Measurements from ENCODE around the gene CREBBP. TPM values are rescaled to one million over a fixed set of nuclear protein-coding genes. Genes with fewer than 3 reads are reported as not detected.

Gene CREBBP
- total and polyA plus RNA-seq, 9 of the 15 experiments (the other 6 are each of a cell fraction or from before 2014, with no cell fraction given), result 0.70 to 24.8 (median 5.6) TPM

GRCh38 chr16:3736116-3736515, 144.4 kb downstream of the CREBBP start:
- Histone ChIP-seq H3K27ac (ENCODE audit: extremely low read depth, low read depth, low read length) (no peak overlapping the region), H4K20me1 (replicated peaks; ENCODE audit: control insufficient read depth, insufficient read depth, low read length) (no peaks in the 10 kb centered on the region), H3K4me1 (replicated peaks in 1 of 2; ENCODE audit: control insufficient read depth in 2 of 2, insufficient read depth in 2 of 2, low read length in 2 of 2) (peaks cover 0 to 6% of the 10 kb centered on the region in 2 experiments; a peak in 1 of 5 replicates), H3K79me2 (ENCODE audit: control insufficient read depth, insufficient read depth, low read length) (no peaks in the 10 kb centered on the region), H3K9me1 (ENCODE audit: control insufficient read depth, insufficient read depth, low read length) (peaks cover 3% of the 10 kb centered on the region), H3K9ac (ENCODE audit: insufficient read depth in 1 of 2, low read depth in 2 of 2, low read length in 2 of 2) (no peak overlapping the region), H3K27me3 (ENCODE audit: control insufficient read depth in 2 of 2, insufficient read depth in 2 of 2, low read length in 2 of 2) (no peaks in the 10 kb centered on the region), H3K9me3 (replicated peaks; ENCODE audit: control insufficient read depth, insufficient read depth, low read depth, low read length) (no peaks in the 10 kb centered on the region), H2AFZ (ENCODE audit: low read depth, low read length) (no peak overlapping the region), H3K4me2 (ENCODE audit: insufficient read depth, low read length) (no peak overlapping the region), H3K36me3 (ENCODE audit: control insufficient read depth, insufficient read depth, low read length) (peaks cover 75% of the 10 kb centered on the region; the same call in 2 of the 3 replicates), H3K4me3 (no peak overlapping the region)
- no peak for DNase-seq (ENCODE audit: extremely low read depth in 1 of 4, low spot score in 3 of 4)
- TF ChIP-seq GTF2E2 (tag; IDR thresholded peaks at IDR 0.05) (no peak), HDAC1 (IDR thresholded peaks at IDR 0.05) (no peak), CBFB (CRISPR knock-in tag; IDR thresholded peaks at IDR 0.05) (no peak), BMI1 (IDR thresholded peaks at IDR 0.05; ENCODE audit: low read length) (no peak), ZNF224 (CRISPR knock-in tag; IDR thresholded peaks at IDR 0.05) (no peak), ZNF707 (CRISPR knock-in tag; conservative IDR thresholded peaks at IDR 0.05) (no peak), ZNF384 (IDR thresholded peaks at IDR 0.05; ENCODE audit: low read depth, low read length) (no peak)
- intact Hi-C loops (cut with micrococcal nuclease), result no loop called here
- FAIRE-seq, result no peak
- BruUV-seq (replicated peaks), result no TSS peak
- no peak for ATAC-seq
- 95% methylated on average over 4 of the region's 6 CpGs for WGBS (ENCODE audit: insufficient coverage, low coverage, missing lambda C conversion rate)
- ChIA-PET CTCF (ENCODE audit: low intra/inter-chr PET ratio) (no interaction called here), POLR2A (no interaction called here)
- in situ Hi-C loops (cut with MboI), result no loop called here

DNA sequence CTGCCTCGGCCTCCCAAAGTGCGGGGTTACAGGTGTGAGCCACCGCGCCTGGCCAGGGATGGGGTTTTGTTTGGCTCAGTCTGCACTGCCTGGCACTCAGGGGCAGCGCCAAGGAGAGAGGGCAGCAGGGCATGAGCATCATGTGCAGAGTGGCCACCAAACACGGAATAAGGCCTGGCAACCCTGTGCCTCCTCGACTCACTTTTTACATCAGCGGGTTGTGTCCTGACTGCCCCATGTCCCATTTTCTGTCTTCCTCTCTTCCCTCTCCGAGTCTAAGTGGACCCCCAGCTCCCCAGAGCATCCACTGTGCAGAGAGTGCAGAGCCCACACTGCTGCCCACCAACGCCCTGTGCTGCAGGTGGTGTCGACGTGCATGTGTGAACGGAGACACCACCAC, 145.0 kb downstream of the CREBBP start:
- 98% methylated on average over 9 of the region's 13 CpGs for WGBS (ENCODE audit: insufficient coverage, low coverage, missing lambda C conversion rate)
- Histone ChIP-seq H3K4me2 (ENCODE audit: insufficient read depth, low read length) (no peak overlapping the region), H3K9me3 (replicated peaks; ENCODE audit: control insufficient read depth, insufficient read depth, low read depth, low read length) (no peaks in the 10 kb centered on the region), H2AFZ (ENCODE audit: low read depth, low read length) (no peak overlapping the region), H3K27me3 (ENCODE audit: control insufficient read depth in 2 of 2, insufficient read depth in 2 of 2, low read length in 2 of 2) (no peaks in the 10 kb centered on the region), H4K20me1 (replicated peaks; ENCODE audit: control insufficient read depth, insufficient read depth, low read length) (no peaks in the 10 kb centered on the region), H3K4me1 (replicated peaks in 1 of 2; ENCODE audit: control insufficient read depth in 2 of 2, insufficient read depth in 2 of 2, low read length in 2 of 2) (peaks cover 0 to 6% of the 10 kb centered on the region in 2 experiments; a peak in 1 of 5 replicates), H3K27ac (ENCODE audit: extremely low read depth, low read depth, low read length) (no peak overlapping the region), H3K9ac (ENCODE audit: insufficient read depth in 1 of 2, low read depth in 2 of 2, low read length in 2 of 2) (peak overlapping the region in 1 of 2 experiments; percentile 45; a peak in 1 of 4 replicates), H3K36me3 (ENCODE audit: control insufficient read depth, insufficient read depth, low read length) (peaks cover 75% of the 10 kb centered on the region; the same call in 2 of the 3 replicates), H3K79me2 (ENCODE audit: control insufficient read depth, insufficient read depth, low read length) (no peaks in the 10 kb centered on the region), H3K9me1 (ENCODE audit: control insufficient read depth, insufficient read depth, low read length) (peaks cover 3% of the 10 kb centered on the region), H3K4me3 (no peak overlapping the region)
- no peak for ATAC-seq
- ChIA-PET CTCF (ENCODE audit: low intra/inter-chr PET ratio) (no interaction called here), POLR2A (no interaction called here)
- intact Hi-C loops (cut with micrococcal nuclease) (no loop called here), in situ Hi-C loops (cut with MboI) (no loop called here)
- TF ChIP-seq CCNT2 (IDR thresholded peaks at IDR 0.05; ENCODE audit: borderline replicate concordance, extremely low read depth, insufficient read length, low read depth, low read length), result no peak
- TF ChIP-seq RNF219 (CRISPR knock-in tag; IDR thresholded peaks at IDR 0.05), result no peak
- no peak for TF ChIP-seq CAMTA2 (CRISPR knock-in tag; conservative IDR thresholded peaks at IDR 0.05)
- no peak for DNase-seq (ENCODE audit: extremely low read depth in 1 of 4, low spot score in 3 of 4)
- no TSS peak for BruUV-seq (replicated peaks)
- FAIRE-seq, result no peak

All from K562 (cell line).